Mesendoderm (in vitro differentiated cells): Measurements from ENCODE around the gene OR1N2.
A peak's percentile ranks its signal among the peaks of the same experiment; 100 is the strongest.
"Not testable (repeated sequence)": the region's sequence is repeated elsewhere in the genome, so short reads cannot be mapped to it uniquely, and the experiment has no call there.

Experiments used
- DNase-seq: peaks from one replicate; pipeline ENCODE4 v3.0.0; 2013
- H2AK5ac ChIP-seq: 2 replicates; pipeline ENCODE4 v1.6.1; 2013; ENCODE audit warnings: low read length, inconsistent platforms
- H2BK120ac ChIP-seq: 2 replicates; pipeline ENCODE4 v1.6.1; 2013; ENCODE audit warnings: low read depth, mild to moderate bottlenecking, low read length, moderate library complexity, mixed read lengths
- H2BK15ac ChIP-seq: replicated peaks from 2 replicates; pipeline ENCODE4 v1.6.1; 2013; ENCODE audit warnings: low read depth, mild to moderate bottlenecking, moderate library complexity
- H2BK5ac ChIP-seq: 2 replicates; pipeline ENCODE4 v1.6.1; 2013; ENCODE audit warnings: low read length, inconsistent platforms
- H3K18ac ChIP-seq: 2 replicates; pipeline ENCODE4 v1.6.1; 2013; ENCODE audit warnings: mild to moderate bottlenecking, low read length, mixed read lengths
- H3K23ac ChIP-seq: one replicate; pipeline ENCODE4 v1.6.1; 2013; ENCODE audit warnings: low read length
- H3K27ac ChIP-seq: 2 replicates; pipeline ENCODE4 v1.5.1; 2013; ENCODE audit warnings: low read depth, mild to moderate bottlenecking, inconsistent platforms, low read length, moderate library complexity
- H3K27me3 ChIP-seq: 2 replicates; pipeline ENCODE4 v1.6.1; 2013; ENCODE audit warnings: low read length, control low read depth, mild to moderate bottlenecking, inconsistent platforms; ENCODE audit not compliant: insufficient read depth, poor library complexity
- H3K36me3 ChIP-seq: 2 replicates; pipeline ENCODE4 v1.6.1; 2013; ENCODE audit warnings: low read length, inconsistent platforms; ENCODE audit not compliant: control insufficient read depth, insufficient read depth
- H3K4ac ChIP-seq: one replicate; pipeline ENCODE4 v1.6.1; 2013; ENCODE audit warnings: low read depth, mild to moderate bottlenecking, low read length, moderate library complexity
- H3K4me1 ChIP-seq: 2 replicates; pipeline ENCODE4 v1.6.1; 2013; ENCODE audit warnings: low read depth, low read length, inconsistent platforms; ENCODE audit not compliant: control insufficient read depth
- H3K4me2 ChIP-seq: 2 replicates; pipeline ENCODE4 v1.6.1; 2013; ENCODE audit warnings: low read length
- H3K4me3 ChIP-seq: 2 replicates; pipeline ENCODE4 v1.5.1; 2013; ENCODE audit warnings: mild to moderate bottlenecking, low read length
- H3K56ac ChIP-seq: one replicate; pipeline ENCODE4 v1.6.1; 2013; ENCODE audit warnings: low read length
- H3K79me1 ChIP-seq: 2 replicates; pipeline ENCODE4 v1.6.1; 2013; ENCODE audit warnings: low read length, inconsistent platforms
- H3K79me2 ChIP-seq: 2 replicates; pipeline ENCODE4 v1.6.1; 2013; ENCODE audit warnings: mild to moderate bottlenecking, low read length; ENCODE audit not compliant: control insufficient read depth, insufficient read depth
- H3K9ac ChIP-seq: 2 replicates; pipeline ENCODE4 v1.6.1; 2013; ENCODE audit warnings: low read length, inconsistent platforms
- H4K5ac ChIP-seq: one replicate; pipeline ENCODE4 v1.6.1; 2013; ENCODE audit warnings: low read length
- H4K8ac ChIP-seq: one replicate; pipeline ENCODE4 v1.6.1; 2013; ENCODE audit warnings: low read depth, mild to moderate bottlenecking, control low read depth, low read length, moderate library complexity
- WGBS: extraction: QIAGEN DNeasy Blood & Tissue Kit; methylation state at CpG from one replicate; pipeline ENCODE4 v1.1.7; 2013; ENCODE audit warnings: low lambda C conversion rate, missing lambda C conversion rate; ENCODE audit not compliant: insufficient coverage; ENCODE audit errors: extremely low coverage; 5-methylcytosine and 5-hydroxymethylcytosine counted together

Gene OR1N2

DNA sequence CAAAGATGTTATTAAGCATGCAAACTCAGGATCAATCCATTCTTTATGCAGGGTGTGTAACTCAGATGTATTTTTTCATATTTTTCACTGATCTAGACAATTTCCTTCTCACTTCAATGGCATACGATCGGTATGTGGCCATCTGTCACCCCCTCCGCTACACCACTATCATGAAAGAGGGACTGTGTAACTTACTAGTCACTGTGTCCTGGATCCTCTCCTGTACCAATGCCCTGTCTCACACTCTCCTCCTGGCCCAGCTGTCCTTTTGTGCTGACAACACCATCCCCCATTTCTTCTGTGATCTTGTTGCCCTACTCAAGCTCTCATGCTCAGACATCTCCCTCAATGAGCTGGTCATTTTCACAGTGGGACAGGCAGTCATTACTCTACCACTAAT is 33.5 kb upstream of the OR1N2 start:
- DNase-seq, result no peak
- Histone ChIP-seq H2BK15ac (no peak overlapping the region), H3K4me2 (no peak overlapping the region), H3K27ac (no peak overlapping the region), H3K4me1 (no peaks in the 10 kb centered on the region), H4K5ac (no peak overlapping the region), H3K79me2 (no peaks in the 10 kb centered on the region), H3K4me3 (no peak overlapping the region), H4K8ac (no peak overlapping the region), H3K9ac (no peak overlapping the region), H3K27me3 (no peaks in the 10 kb centered on the region), H3K4ac (no peak overlapping the region), H2AK5ac (no peak overlapping the region), H2BK120ac (no peak overlapping the region), H3K56ac (no peak overlapping the region), H3K36me3 (no peaks in the 10 kb centered on the region), H3K79me1 (no peaks in the 10 kb centered on the region), H3K18ac (no peak overlapping the region), H2BK5ac (no peak overlapping the region), H3K23ac (no peak overlapping the region)
- WGBS, result no CpG with 5 or more reads among the region's 3 CpGs

DNA sequence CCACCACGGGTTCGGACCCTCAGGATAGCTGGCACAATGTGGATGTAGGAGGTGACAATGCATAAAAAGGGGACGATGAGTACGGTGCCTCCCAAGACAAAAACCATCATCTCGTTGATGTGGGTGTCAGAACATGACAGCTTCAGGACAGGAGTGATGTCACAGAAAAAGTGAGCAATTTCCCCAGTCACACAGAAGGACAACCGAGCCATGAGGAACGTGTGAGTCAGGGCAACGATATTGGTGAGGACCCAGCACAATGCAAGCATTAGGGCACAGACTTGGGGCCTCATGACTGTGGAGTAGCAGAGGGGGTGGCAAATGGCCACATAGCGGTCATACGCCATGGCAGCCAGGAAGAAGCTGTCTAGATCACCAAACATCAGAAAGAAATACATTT is 26.3 kb upstream of the OR1N2 start:
- Histone ChIP-seq H3K4ac (no peak overlapping the region), H3K9ac (no peak overlapping the region), H3K79me2 (no peaks in the 10 kb centered on the region), H4K5ac (no peak overlapping the region), H3K18ac (no peak overlapping the region), H3K23ac (no peak overlapping the region), H3K4me2 (no peak overlapping the region), H2BK5ac (no peak overlapping the region), H3K27ac (no peak overlapping the region), H3K56ac (no peak overlapping the region), H2AK5ac (no peak overlapping the region), H2BK15ac (no peak overlapping the region), H2BK120ac (no peak overlapping the region), H3K36me3 (no peaks in the 10 kb centered on the region), H3K27me3 (no peaks in the 10 kb centered on the region), H4K8ac (no peak overlapping the region), H3K79me1 (no peaks in the 10 kb centered on the region), H3K4me3 (peak overlapping the region; percentile 12), H3K4me1 (no peaks in the 10 kb centered on the region)
- DNase-seq, result no peak
- WGBS, result no CpG with 5 or more reads among the region's 10 CpGs

DNA sequence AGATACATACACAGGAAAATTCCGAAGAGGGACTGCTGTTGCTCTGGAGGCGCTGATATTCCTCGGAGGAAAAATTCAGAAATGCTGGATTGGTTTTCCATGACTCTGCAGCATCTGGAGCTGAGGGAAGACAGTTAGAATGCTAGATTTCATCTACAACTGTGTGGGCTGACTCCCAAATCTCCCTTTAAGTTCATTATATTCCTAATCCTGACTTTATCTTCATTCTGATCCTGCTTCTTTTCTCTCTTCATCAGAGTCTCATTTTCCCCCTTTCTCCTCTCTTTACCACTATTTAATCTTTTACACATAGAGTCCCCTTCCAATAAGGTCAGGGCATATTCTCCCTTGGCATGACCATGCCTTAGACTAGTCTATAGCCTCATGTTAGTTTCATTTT is 25.7 kb upstream of the OR1N2 start, which contains the start of gene OR1N1:
OR1N1 (minus strand) TSS at position 101 of the 400 bp plus-strand sequence; CDS start at position 101, 0 bp downstream.
- peak within 1 kb of the TSS; percentile 12 for H3K4me3 ChIP-seq
- H2AK5ac ChIP-seq, result no peak within 1 kb of the TSS
- H2BK5ac ChIP-seq, result no peak within 1 kb of the TSS
- H3K18ac ChIP-seq, result no peak within 1 kb of the TSS
- no peaks in the 10 kb centered on the region for H3K79me1 ChIP-seq
- H3K9ac ChIP-seq, result no peak within 1 kb of the TSS
- no peak within 1 kb of the TSS for H4K8ac ChIP-seq
- H3K4me1 ChIP-seq, result no peaks in the 10 kb centered on the region
- H3K4me2 ChIP-seq, result no peak within 1 kb of the TSS
- H3K27me3 ChIP-seq, result no peaks in the 10 kb centered on the region
- DNase-seq, result no peak
- H2BK120ac ChIP-seq, result no peak within 1 kb of the TSS
- no peak within 1 kb of the TSS for H4K5ac ChIP-seq
- H3K27ac ChIP-seq, result no peak within 1 kb of the TSS
- no peak within 1 kb of the TSS for H3K56ac ChIP-seq
- WGBS, result no CpG with 5 or more reads among the region's 3 CpGs
- no peak within 1 kb of the TSS for H3K4ac ChIP-seq
- H2BK15ac ChIP-seq, result no peak within 1 kb of the TSS
- no peaks in the 10 kb centered on the region for H3K36me3 ChIP-seq
- H3K79me2 ChIP-seq, result no peaks in the 10 kb centered on the region
- no peak within 1 kb of the TSS for H3K23ac ChIP-seq

DNA sequence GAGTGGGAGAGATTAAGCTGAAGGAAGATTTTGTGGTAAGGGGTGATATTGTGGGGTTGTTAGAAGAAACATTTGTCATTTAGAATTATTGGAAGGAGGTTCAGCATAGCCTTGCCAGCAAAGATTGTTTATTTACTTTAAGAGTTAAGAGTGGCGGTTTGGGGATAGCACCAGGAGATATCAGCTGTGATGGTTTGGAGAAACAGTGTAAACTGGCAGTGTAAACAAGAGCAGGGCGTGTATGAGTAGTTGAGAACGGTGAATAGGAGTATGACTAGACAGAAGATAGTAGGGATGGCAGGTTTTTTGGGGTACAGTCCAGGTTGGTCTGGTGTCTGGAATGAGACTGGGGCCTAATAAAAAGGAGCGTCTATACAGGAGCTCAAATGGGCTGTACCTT is 21.8 kb upstream of the OR1N2 start:
- H3K4me3 ChIP-seq, DNase-seq, H3K18ac ChIP-seq, H3K4me1 ChIP-seq, H3K56ac ChIP-seq, H2BK5ac ChIP-seq, H2AK5ac ChIP-seq, H3K79me2 ChIP-seq, H3K4me2 ChIP-seq, H2BK15ac ChIP-seq, H3K36me3 ChIP-seq, H3K23ac ChIP-seq, H4K8ac ChIP-seq, H4K5ac ChIP-seq, H3K27ac ChIP-seq, H3K27me3 ChIP-seq, H3K9ac ChIP-seq, H3K79me1 ChIP-seq, H2BK120ac ChIP-seq, H3K4ac ChIP-seq: not testable (repeated sequence)
- WGBS, result no CpG with 5 or more reads among the region's 4 CpGs

DNA sequence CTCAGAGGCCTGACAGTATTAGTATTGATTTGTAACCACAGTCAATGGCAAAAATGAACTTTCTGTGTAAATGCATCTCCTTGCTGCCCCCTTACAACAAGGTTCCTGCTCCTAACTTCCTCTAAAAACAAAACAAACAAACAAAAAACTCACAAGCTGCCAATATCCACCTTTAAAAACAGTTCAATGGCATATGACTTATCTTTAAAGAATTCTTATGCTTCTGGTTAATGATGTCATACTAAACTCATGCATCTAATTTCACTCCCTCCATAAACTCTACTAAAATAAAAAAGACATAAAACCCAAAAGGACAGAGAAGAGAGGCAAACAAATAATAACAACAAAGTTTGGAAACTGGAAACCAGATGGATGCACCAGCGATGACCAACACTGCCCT is 16.8 kb upstream of the OR1N2 start:
- H3K36me3 ChIP-seq, result no peaks in the 10 kb centered on the region
- DNase-seq, result no peak
- H3K27me3 ChIP-seq, result no peaks in the 10 kb centered on the region
- no peak overlapping the region for H2BK15ac ChIP-seq
- H3K9ac ChIP-seq, result no peak overlapping the region
- H3K18ac ChIP-seq, result no peak overlapping the region
- no peak overlapping the region for H2AK5ac ChIP-seq
- H2BK120ac ChIP-seq, result no peak overlapping the region
- H4K5ac ChIP-seq, result no peak overlapping the region
- H3K4me3 ChIP-seq, result no peak overlapping the region
- WGBS, result no CpG with 5 or more reads among the region's 1 CpG
- H3K27ac ChIP-seq, result no peak overlapping the region
- no peak overlapping the region for H2BK5ac ChIP-seq
- H3K4ac ChIP-seq, result no peak overlapping the region
- no peaks in the 10 kb centered on the region for H3K79me1 ChIP-seq
- H3K79me2 ChIP-seq, result no peaks in the 10 kb centered on the region
- no peak overlapping the region for H3K4me2 ChIP-seq
- no peaks in the 10 kb centered on the region for H3K4me1 ChIP-seq
- no peak overlapping the region for H3K56ac ChIP-seq
- no peak overlapping the region for H4K8ac ChIP-seq
- H3K23ac ChIP-seq, result no peak overlapping the region

DNA sequence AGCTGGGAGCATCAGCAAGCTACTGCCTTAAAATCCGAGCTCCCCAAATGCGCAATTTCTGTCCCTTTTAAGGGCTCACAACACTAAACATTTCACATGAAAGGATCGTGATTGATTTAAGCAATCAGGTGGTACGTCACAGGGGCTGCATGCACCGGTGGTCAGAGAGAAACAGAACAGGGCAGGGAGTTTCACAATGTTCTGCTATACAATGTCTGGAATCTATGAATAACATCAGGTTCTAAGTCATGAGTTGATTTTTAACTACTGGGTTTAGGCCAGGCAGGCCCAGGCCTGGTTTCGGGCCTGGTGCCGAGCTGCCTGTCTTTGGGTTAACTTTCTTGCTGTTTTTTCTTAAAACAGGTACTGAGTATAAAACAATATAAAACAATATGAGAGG is 15.8 kb upstream of the OR1N2 start:
- H4K5ac ChIP-seq, H3K9ac ChIP-seq, H2BK15ac ChIP-seq, H3K27ac ChIP-seq, H3K4ac ChIP-seq, H3K56ac ChIP-seq, H4K8ac ChIP-seq, H3K18ac ChIP-seq, H2BK5ac ChIP-seq, H2BK120ac ChIP-seq, H3K27me3 ChIP-seq, H3K4me2 ChIP-seq, H3K79me1 ChIP-seq, DNase-seq, H2AK5ac ChIP-seq, H3K79me2 ChIP-seq, H3K36me3 ChIP-seq, H3K23ac ChIP-seq, H3K4me3 ChIP-seq, H3K4me1 ChIP-seq: not testable (repeated sequence)
- WGBS, result no CpG with 5 or more reads among the region's 7 CpGs
